ENCODE results near the gene ARHGAP15. TPM values are rescaled to one million over a fixed set of nuclear protein-coding genes. Genes with fewer than 3 reads are reported as not detected.

Gene ARHGAP15
- total RNA-seq, 2 experiments from 2014 or later = 72.1 to 98.4 TPM

DNA sequence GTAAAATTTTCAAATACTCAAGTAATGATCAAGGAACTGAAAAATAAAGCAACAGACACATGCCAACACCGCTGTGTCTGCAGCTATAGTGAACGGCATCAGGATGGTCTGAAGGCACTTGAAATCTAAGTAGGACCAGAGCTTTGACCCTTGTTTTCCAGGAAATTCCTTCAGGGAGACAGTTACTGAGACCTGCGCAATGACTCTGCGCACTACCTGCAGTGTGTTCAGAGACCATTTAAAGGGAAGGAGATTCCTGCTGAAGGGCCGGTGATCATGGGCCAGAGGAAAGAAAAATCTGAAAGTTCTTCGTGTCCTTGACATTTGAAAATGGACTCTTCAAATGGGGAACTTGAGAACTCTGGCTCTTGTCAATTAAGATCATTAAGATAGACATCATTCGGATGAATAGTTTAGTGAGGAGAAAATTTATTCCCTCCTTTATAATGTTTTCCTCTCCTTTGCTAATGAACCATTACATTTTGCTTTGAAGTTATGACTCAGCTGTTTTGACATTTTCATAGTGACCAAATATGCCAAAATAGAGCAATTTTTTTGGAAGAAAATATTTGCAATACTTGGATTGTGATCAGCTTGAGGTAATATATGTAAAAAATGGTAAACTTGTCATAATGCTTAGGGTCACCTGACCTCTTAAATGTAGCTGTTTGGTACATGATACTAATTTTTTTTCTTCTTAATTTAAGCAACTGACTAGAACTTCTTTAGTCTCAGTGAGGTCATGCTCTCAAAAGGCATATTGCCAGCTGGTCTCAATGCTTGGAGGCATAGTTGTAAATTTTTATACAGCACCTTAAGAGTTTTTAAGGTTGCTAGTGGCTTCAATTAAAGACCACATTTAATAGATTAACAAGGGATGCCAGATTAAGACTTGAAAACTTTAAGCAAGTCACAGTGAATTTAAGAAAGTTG lies 329.3 kb downstream of the ARHGAP15 start:
- no peak for DNase-seq (ENCODE audit: low spot score)
- no TSS peak for BruUV-seq (replicated peaks)
- Histone ChIP-seq H3K9me3 (ENCODE audit: low read length) (no peaks in the 10 kb centered on the region), H2AFZ (ENCODE audit: low read length) (no peak overlapping the region), H3K36me3 (ENCODE audit: insufficient read depth, low read length) (no peaks in the 10 kb centered on the region), H4K20me1 (ENCODE audit: insufficient read depth, low read length) (no peaks in the 10 kb centered on the region), H3K79me2 (ENCODE audit: insufficient read depth, low read depth, low read length) (no peaks in the 10 kb centered on the region), H3K4me1 (ENCODE audit: insufficient read depth, low read length, poor library complexity, severe bottlenecking) (no peaks in the 10 kb centered on the region), H3K4me2 (ENCODE audit: low read length) (no peak overlapping the region), H3K4me3 (ENCODE audit: low read depth, low read length, poor library complexity, severe bottlenecking) (no peak overlapping the region), H3K9me2 (ENCODE audit: insufficient read depth, low read length) (no peaks in the 10 kb centered on the region), H3K27ac (ENCODE audit: low read depth, low read length, poor library complexity, severe bottlenecking) (no peak overlapping the region)
- ChIA-PET POLR2A (interaction anchor here (0.5 to 1.2 kb wide), 2 partner anchors 10 to 140 kb away, joined by 3 read pairs; no protein-coding TSS in a partner anchor), CTCF (ENCODE audit: unreplicated experiment) (no interaction called here)
- intact Hi-C loops (cut with micrococcal nuclease; ENCODE audit: unreplicated experiment) = no loop called here
- TF ChIP-seq EZH2phosphoT487 (IDR thresholded peaks at IDR 0.05; ENCODE audit: borderline replicate concordance, low read depth, low read length) = no peak
- TF ChIP-seq, protein P1, sequence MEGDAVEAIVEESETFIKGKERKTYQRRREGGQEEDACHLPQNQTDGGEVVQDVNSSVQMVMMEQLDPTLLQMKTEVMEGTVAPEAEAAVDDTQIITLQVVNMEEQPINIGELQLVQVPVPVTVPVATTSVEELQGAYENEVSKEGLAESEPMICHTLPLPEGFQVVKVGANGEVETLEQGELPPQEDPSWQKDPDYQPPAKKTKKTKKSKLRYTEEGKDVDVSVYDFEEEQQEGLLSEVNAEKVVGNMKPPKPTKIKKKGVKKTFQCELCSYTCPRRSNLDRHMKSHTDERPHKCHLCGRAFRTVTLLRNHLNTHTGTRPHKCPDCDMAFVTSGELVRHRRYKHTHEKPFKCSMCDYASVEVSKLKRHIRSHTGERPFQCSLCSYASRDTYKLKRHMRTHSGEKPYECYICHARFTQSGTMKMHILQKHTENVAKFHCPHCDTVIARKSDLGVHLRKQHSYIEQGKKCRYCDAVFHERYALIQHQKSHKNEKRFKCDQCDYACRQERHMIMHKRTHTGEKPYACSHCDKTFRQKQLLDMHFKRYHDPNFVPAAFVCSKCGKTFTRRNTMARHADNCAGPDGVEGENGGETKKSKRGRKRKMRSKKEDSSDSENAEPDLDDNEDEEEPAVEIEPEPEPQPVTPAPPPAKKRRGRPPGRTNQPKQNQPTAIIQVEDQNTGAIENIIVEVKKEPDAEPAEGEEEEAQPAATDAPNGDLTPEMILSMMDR (conservative IDR thresholded peaks at IDR 0.05; ENCODE audit: low read length) = no peak

DNA sequence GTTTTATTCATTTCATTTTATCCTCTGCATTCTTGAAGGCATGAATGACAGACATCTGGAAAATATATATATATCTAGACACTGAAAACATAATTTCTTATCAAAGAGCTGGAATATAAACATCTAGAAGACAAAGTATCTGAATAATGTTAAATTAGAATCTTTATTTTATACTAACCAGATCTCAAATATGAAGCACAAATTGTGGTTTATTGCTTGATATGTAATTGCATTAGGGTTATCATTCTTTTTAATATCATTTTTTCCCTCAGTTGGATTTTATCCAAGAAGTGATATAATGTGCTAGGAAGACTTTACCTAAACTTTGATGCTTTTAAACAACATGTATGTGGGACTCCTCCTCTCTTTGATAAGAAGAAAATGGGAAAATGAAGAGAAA lies 331.2 kb downstream of the ARHGAP15 start:
- H3K4me2 ChIP-seq (ENCODE audit: low read length) = no peak overlapping the region
- H2AFZ ChIP-seq (ENCODE audit: low read length) = no peak overlapping the region
- CTCF ChIA-PET (ENCODE audit: unreplicated experiment) = no interaction called here
- no peaks in the 10 kb centered on the region for H3K9me2 ChIP-seq (ENCODE audit: insufficient read depth, low read length)
- no peaks in the 10 kb centered on the region for H3K4me1 ChIP-seq (ENCODE audit: insufficient read depth, low read length, poor library complexity, severe bottlenecking)
- H4K20me1 ChIP-seq (ENCODE audit: insufficient read depth, low read length) = no peaks in the 10 kb centered on the region
- DNase-seq (ENCODE audit: low spot score) = no peak
- intact Hi-C loops (cut with micrococcal nuclease; ENCODE audit: unreplicated experiment) = no loop called here
- no peaks in the 10 kb centered on the region for H3K9me3 ChIP-seq (ENCODE audit: low read length)
- H3K36me3 ChIP-seq (ENCODE audit: insufficient read depth, low read length) = no peaks in the 10 kb centered on the region
- BruUV-seq (replicated peaks) = no TSS peak
- POLR2A ChIA-PET = interaction anchor here (0.8 kb wide), 1 partner anchor 24 kb away, joined by 3 read pairs; no protein-coding TSS in a partner anchor
- TF ChIP-seq, protein P1 (conservative IDR thresholded peaks at IDR 0.05; ENCODE audit: low read length) = no peak
- H3K27ac ChIP-seq (ENCODE audit: low read depth, low read length, poor library complexity, severe bottlenecking) = no peak overlapping the region
- H3K79me2 ChIP-seq (ENCODE audit: insufficient read depth, low read depth, low read length) = no peaks in the 10 kb centered on the region
- H3K4me3 ChIP-seq (ENCODE audit: low read depth, low read length, poor library complexity, severe bottlenecking) = no peak overlapping the region

DNA sequence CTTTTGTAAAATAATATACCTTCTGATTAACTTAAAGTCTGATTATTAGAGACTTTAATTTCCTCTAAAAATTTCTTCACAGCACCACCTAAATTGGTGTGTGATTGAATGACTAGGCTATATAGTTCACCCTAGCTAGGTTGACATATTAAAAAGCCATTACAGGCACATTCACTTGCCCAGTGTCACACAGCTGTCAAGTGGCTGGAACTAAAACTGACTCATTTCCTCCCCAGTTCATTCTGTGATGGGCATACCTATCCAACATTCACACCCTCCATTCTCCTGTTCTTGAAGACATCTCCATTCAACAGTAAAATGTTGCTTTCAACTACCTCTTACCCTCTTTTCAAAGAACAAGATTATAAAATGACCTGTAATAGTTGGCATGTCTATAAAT lies 334.5 kb downstream of the ARHGAP15 start:
- ChIA-PET POLR2A (interaction anchor here (1.2 kb wide), 1 partner anchor 18 kb away, joined by 3 read pairs; no protein-coding TSS in a partner anchor), CTCF (ENCODE audit: unreplicated experiment) (interaction anchor here (0.5 kb wide), 1 partner anchor 9 kb away, joined by 9 read pairs; no protein-coding TSS in a partner anchor)
- H2AFZ ChIP-seq (ENCODE audit: low read length) = no peak overlapping the region
- no peaks in the 10 kb centered on the region for H3K9me3 ChIP-seq (ENCODE audit: low read length)
- no peak for DNase-seq (ENCODE audit: low spot score)
- H3K4me2 ChIP-seq (ENCODE audit: low read length) = no peak overlapping the region
- TF ChIP-seq, protein P1 (conservative IDR thresholded peaks at IDR 0.05; ENCODE audit: low read length) = no peak
- TF ChIP-seq EZH2phosphoT487 (IDR thresholded peaks at IDR 0.05; ENCODE audit: borderline replicate concordance, low read depth, low read length) = no peak
- intact Hi-C loops (cut with micrococcal nuclease; ENCODE audit: unreplicated experiment) = no loop called here
- H3K9me2 ChIP-seq (ENCODE audit: insufficient read depth, low read length) = no peaks in the 10 kb centered on the region
- no peak overlapping the region for H3K4me3 ChIP-seq (ENCODE audit: low read depth, low read length, poor library complexity, severe bottlenecking)
- H3K27ac ChIP-seq (ENCODE audit: low read depth, low read length, poor library complexity, severe bottlenecking) = no peak overlapping the region
- no peaks in the 10 kb centered on the region; the same call in 1 of the 2 replicates for H4K20me1 ChIP-seq (ENCODE audit: insufficient read depth, low read length)
- no peaks in the 10 kb centered on the region for H3K79me2 ChIP-seq (ENCODE audit: insufficient read depth, low read depth, low read length)
- H3K4me1 ChIP-seq (ENCODE audit: insufficient read depth, low read length, poor library complexity, severe bottlenecking) = no peaks in the 10 kb centered on the region
- no peaks in the 10 kb centered on the region for H3K36me3 ChIP-seq (ENCODE audit: insufficient read depth, low read length)
- no TSS peak for BruUV-seq (replicated peaks)

Data from OCI-LY7 (cell line).